ENCODE data around the gene LUZP2.

DNA sequence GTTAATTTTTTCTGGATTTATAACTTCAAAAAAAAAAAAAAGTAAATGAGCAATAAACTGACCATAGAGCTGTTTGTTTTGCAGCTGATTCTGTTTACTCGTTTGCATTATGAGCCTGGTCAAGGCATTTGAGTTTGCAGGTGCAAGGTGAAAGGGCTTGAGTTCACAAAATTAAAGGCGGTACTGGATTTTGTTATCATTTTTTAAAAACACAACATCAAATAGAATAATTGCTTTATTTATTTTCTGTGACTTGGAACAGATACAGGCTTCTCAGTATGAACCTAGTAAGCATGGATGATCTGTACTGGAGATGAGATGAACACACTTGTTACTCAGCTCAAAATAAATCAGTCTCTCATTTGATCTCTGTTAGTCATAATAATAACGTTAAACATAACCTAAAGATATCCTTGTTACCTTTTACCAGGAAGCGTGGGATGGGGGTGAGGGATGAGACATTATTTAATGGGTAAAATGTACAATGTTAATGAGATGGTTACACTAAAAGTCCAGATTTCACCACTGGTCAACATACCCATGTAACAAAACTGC is 137.8 kb downstream of the LUZP2 start:
- no peak for TF ChIP-seq CTCF (IDR thresholded peaks at IDR 0.05)
- no peak for TF ChIP-seq POLR2A (IDR thresholded peaks at IDR 0.05)
- no peak for TF ChIP-seq POLR2AphosphoS5 (IDR thresholded peaks at IDR 0.05)
